Left lung (tissue), 10 donors: Measurements from ENCODE around the gene LCE3D. TPM values are rescaled to one million over a fixed set of nuclear protein-coding genes. Genes with fewer than 3 reads are reported as not detected.
"Not testable (repeated sequence)": the region's sequence is repeated elsewhere in the genome, so short reads cannot be mapped to it uniquely, and the experiment has no call there.

ENCODE experiments used
- ATAC-seq: fragments of 200-7000 bp; cut with Tn5 transposase; one replicate; pipeline ENCODE4 v1.9.1; 2020; ENCODE audit warnings: moderate library complexity
- DNase-seq, 4 donors: peaks; one replicate each; pipeline ENCODE4 v3.0.0-alpha.2; 2013 to 2020
- H3K27ac ChIP-seq, 2 donors: fragments of 200-600 bp; sonication (generic) in 1 of 2; one replicate each; pipeline versions ENCODE4 v1.5.0 to v1.8.0; 2020 to 2021
- H3K27me3 ChIP-seq, 2 donors: fragments of 200-600 bp; sonication (generic) in 1 of 2; one replicate each; pipeline versions ENCODE4 v1.5.0 to v1.8.0; 2020 to 2021
- H3K36me3 ChIP-seq, 2 donors: fragments of 200-600 bp; sonication (generic) in 1 of 2; one replicate each; pipeline versions ENCODE4 v1.5.0 to v1.8.0; 2020 to 2021
- H3K4me1 ChIP-seq, 2 donors: fragments of 200-600 bp; one replicate each; pipeline ENCODE4 v1.8.0; 2021
- H3K4me3 ChIP-seq, 2 donors: fragments of 200-600 bp; sonication (generic) in 1 of 2; one replicate each; pipeline versions ENCODE4 v1.5.0 to v1.8.0; 2020 to 2021; ENCODE audit warnings: mild to moderate bottlenecking in 1 of 2
- H3K9me3 ChIP-seq, 2 donors: fragments of 200-600 bp; sonication (generic) in 1 of 2; one replicate each; pipeline versions ENCODE4 v1.5.0 to v1.8.0; 2020 to 2021
- intact Hi-C, 2 donors: fragments of 100-400 bp; cut with DNase I; formaldehyde crosslinking; loops; one replicate each; pipeline versions ENCODE4 v1.11.2 to v1.14.2; 2022
- polyA plus RNA-seq, 6 donors: library from polyadenylated mRNA; unstranded; fragments of 120-200 nt; gene quantifications; one replicate each; pipeline ENCODE4 v1.2.1, GENCODE V29; 2013; ENCODE audit not compliant: insufficient read length in 6 of 6
- total RNA-seq, 2 donors: library from RNA; stranded (reverse); fragmentation: NEBNext Ultra II Directional; extraction: Animal tissue kit (Norgen Biotek cat#: 25700); gene quantifications; one replicate each; pipeline ENCODE4 v1.2.1, GENCODE V29; 2021
- TF ChIP-seq, protein P1 (sequence below), 2 donors: fragments of 200-600 bp; sonication (generic) in 1 of 2; IDR thresholded peaks; one replicate each; pipeline versions ENCODE4 v1.5.0 to v1.8.0; 2021; ENCODE audit warnings: antibody characterized with exemption in 2 of 2
- donor health status: DM: no; HTN: yes; CAD: no.
- donor health status: DM: no; HTN: no; CAD: no.

LCE3D gene
- total and polyA plus RNA-seq, 8 donors: not detected

DNA sequence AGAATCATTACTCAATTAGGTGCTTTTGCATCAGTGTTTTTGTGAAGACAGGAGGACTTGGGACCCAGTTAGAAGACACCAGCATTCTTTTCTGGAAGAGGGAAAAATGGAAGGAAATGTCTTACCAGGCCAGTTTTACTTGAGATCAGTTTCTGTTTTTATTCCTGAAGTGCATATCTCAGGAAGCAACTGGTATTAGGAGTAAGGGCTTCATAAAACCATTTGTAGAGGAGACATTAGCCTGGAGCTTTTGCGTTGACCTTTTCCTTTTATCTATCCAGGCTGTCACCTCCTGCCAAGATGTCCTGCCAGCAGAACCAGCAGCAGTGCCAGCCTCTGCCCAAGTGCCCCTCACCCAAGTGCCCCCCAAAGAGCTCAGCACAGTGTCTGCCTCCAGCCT is 33.2 kb upstream of the LCE3D start, which contains the start of gene LCE3B:
Gene LCE3B (plus strand): TSS at position 301 of the 400 bp plus-strand sequence. CDS start 0 bp downstream, at position 301.
- H3K4me1 ChIP-seq: no peaks in the 10 kb centered on the region
- H3K27ac ChIP-seq: no peak within 1 kb of the TSS
- H3K9me3 ChIP-seq: peaks cover 0 to 11% of the 10 kb centered on the region in 2 donors
- no peak for ATAC-seq
- no peaks in the 10 kb centered on the region for H3K36me3 ChIP-seq
- TF ChIP-seq, protein P1, sequence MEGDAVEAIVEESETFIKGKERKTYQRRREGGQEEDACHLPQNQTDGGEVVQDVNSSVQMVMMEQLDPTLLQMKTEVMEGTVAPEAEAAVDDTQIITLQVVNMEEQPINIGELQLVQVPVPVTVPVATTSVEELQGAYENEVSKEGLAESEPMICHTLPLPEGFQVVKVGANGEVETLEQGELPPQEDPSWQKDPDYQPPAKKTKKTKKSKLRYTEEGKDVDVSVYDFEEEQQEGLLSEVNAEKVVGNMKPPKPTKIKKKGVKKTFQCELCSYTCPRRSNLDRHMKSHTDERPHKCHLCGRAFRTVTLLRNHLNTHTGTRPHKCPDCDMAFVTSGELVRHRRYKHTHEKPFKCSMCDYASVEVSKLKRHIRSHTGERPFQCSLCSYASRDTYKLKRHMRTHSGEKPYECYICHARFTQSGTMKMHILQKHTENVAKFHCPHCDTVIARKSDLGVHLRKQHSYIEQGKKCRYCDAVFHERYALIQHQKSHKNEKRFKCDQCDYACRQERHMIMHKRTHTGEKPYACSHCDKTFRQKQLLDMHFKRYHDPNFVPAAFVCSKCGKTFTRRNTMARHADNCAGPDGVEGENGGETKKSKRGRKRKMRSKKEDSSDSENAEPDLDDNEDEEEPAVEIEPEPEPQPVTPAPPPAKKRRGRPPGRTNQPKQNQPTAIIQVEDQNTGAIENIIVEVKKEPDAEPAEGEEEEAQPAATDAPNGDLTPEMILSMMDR (IDR thresholded peaks at IDR 0.05): no peak
- intact Hi-C loops: no loop called here
- no peak within 1 kb of the TSS for H3K4me3 ChIP-seq
- no peaks in the 10 kb centered on the region for H3K27me3 ChIP-seq
- no peak for DNase-seq

DNA sequence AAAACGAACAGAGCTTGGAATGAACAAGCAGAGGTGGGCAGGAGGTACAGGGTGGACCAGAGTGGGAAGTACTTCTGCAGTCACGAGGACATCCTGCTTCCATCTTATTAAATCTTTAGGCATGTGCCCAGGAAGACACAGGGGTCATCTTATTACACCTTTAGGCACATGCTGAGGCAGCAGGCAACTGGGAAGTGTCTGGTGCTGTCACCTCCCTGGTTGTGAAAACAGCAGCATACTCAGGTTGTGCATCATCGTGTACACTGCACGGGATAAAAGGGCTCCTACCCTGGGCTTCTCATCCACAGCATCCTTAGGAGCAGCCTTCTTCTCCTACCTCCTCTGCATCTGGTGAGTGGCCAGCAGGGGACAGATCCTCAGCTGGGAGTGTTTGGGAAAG is 19.6 kb upstream of the LCE3D start, which contains the start of gene LCE3C:
Gene LCE3C (plus strand): TSS at position 301 of the 400 bp plus-strand sequence. CDS start 498 bp downstream, outside the sequence.
- TF ChIP-seq, protein P1 (IDR thresholded peaks at IDR 0.05): no peak
- no peak for DNase-seq
- intact Hi-C loops: no loop called here
- H3K27me3 ChIP-seq: no peaks in the 10 kb centered on the region
- no peak within 1 kb of the TSS for H3K27ac ChIP-seq
- no peaks in the 10 kb centered on the region for H3K36me3 ChIP-seq
- H3K4me1 ChIP-seq: no peaks in the 10 kb centered on the region
- no peaks in the 10 kb centered on the region for H3K9me3 ChIP-seq
- ATAC-seq: no peak
- H3K4me3 ChIP-seq: no peak within 1 kb of the TSS

DNA sequence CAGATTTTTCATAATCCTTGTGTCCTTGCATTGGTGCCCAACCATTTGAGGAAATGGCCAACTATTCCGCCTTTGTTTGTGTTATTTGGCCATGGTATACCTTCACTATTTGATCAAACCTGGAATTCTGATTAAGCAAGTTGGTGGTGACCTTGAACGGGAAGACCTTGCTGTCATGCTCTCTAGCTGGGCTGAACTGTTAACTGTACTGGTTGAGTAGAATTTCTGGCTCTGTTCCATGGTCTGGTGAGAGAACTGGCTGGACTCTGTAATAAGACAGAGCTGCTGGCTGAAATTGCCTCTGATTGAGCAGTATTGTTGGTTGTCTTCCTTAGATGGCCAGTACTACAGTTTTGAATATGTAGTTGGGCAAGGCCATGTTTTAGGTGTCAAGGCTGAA is 16.7 kb upstream of the LCE3D start:
- TF ChIP-seq, protein P1 (IDR thresholded peaks at IDR 0.05): no peak
- Histone ChIP-seq H3K4me1 (no peaks in the 10 kb centered on the region), H3K27me3 (no peaks in the 10 kb centered on the region), H3K4me3 (no peak overlapping the region), H3K27ac (no peak overlapping the region), H3K9me3 (no peaks in the 10 kb centered on the region), H3K36me3 (no peaks in the 10 kb centered on the region)
- intact Hi-C loops: no loop called here
- no peak for DNase-seq
- no peak for ATAC-seq

DNA sequence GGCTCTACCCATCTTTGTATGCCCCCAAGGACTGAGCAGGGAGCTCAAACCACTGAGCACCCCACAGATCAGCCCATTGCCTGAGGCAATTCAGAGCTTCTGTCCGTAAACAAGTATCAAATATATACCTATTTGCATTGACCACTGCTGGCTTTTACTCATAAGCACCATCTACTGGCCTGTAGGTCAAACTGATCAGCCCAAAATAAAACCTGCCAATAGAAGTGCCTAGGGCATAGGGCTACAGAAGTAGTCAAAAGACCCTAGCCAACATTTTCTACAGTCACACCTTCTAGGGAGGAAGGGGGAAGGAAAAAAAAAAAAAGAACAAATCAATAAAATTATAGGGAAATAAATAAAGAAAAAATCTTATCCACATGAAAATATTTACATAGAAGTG is 5.3 kb upstream of the LCE3D start:
- H3K9me3 ChIP-seq: no peaks in the 10 kb centered on the region
- DNase-seq (no peak), ATAC-seq (no peak)
- no peaks in the 10 kb centered on the region for H3K36me3 ChIP-seq
- TF ChIP-seq, protein P1 (IDR thresholded peaks at IDR 0.05): no peak
- H3K4me3 ChIP-seq: no peak overlapping the region
- no peaks in the 10 kb centered on the region for H3K27me3 ChIP-seq
- no peak overlapping the region for H3K27ac ChIP-seq
- intact Hi-C loops: no loop called here
- no peaks in the 10 kb centered on the region for H3K4me1 ChIP-seq

DNA sequence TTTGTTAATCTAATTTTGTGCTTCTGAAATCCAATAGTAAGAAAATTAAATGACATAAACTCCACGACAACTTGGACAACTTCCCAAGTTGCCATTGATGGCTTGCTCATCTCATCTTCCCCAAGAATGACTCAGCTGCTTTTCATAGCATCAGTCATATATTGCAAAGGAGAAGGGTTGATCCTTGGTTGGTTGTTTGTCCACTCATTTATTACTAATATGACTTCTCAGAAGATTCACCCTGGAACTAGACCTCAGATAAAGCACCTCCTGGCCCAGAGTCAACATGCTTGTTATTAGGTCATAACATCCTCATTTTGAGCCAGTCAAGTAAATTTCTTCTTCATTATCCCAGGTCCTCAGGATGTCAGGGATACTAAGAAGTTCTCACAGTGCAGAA is 2.3 kb upstream of the LCE3D start:
- no peaks in the 10 kb centered on the region for H3K9me3 ChIP-seq
- TF ChIP-seq, protein P1 (IDR thresholded peaks at IDR 0.05): no peak
- DNase-seq (no peak), ATAC-seq (no peak)
- no peaks in the 10 kb centered on the region for H3K27me3 ChIP-seq
- intact Hi-C loops: no loop called here
- H3K4me3 ChIP-seq: no peak overlapping the region
- H3K4me1 ChIP-seq: no peaks in the 10 kb centered on the region
- H3K27ac ChIP-seq: no peak overlapping the region
- no peaks in the 10 kb centered on the region for H3K36me3 ChIP-seq

DNA sequence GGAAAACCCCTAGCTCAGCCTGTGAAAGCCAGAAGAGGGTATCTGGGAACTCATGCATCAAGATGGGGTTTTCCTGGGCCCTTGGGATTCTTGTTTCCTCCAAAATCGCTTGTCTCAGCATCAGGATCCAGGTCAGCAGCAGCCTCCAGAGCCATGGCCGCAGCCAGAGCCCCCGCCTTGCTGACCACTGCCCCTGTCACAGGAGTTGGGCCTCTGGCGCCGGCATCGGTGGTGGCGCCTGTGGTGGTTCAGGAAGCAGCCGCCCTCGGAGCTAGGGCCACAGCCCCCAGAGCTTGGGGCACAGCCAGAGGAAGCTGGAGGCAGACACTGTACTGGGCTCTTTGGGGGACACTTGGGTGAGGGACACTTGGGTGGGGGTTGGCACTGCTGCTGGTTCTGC is 790 bp downstream of the LCE3D start:
- H3K27ac ChIP-seq, intact Hi-C loops, DNase-seq, H3K4me3 ChIP-seq, H3K27me3 ChIP-seq, ATAC-seq, H3K4me1 ChIP-seq, H3K36me3 ChIP-seq, H3K9me3 ChIP-seq: not testable (repeated sequence)
